CD4-positive, alpha-beta T cell treated with Interleukin-2 at 100 ng/mL for 4 hours (primary cell): ENCODE measurements around the gene POLG.

Experiments used
- DNase-seq: peaks from one replicate; pipeline ENCODE4 v3.0.0-alpha.2; 2020; ENCODE audit warnings: low spot score

POLG gene

GRCh38 chr15:89356634-89357298, 22.1 kb upstream of the POLG start:
- no peak for DNase-seq

GRCh38 chr15:89353991-89354390, 19.4 kb upstream of the POLG start:
- DNase-seq, result no peak

GRCh38 chr15:89352476-89352875, 17.9 kb upstream of the POLG start:
- DNase-seq, result no peak

- DNase-seq, result no peak
Measured at GRCh38 chr15:89349206-89349558, 14.6 kb upstream of the POLG start.

- DNase-seq, result no peak
Measured at GRCh38 chr15:89346516-89347231, 12.1 kb upstream of the POLG start.

- DNase-seq, result no peak
Measured at GRCh38 chr15:89345248-89345647, 10.6 kb upstream of the POLG start.

- no peak for DNase-seq
Measured at GRCh38 chr15:89342840-89343239, 8.2 kb upstream of the POLG start.

GRCh38 chr15:89341316-89342005, 6.8 kb upstream of the POLG start:
- no peak for DNase-seq

- DNase-seq, result no peak
Measured at GRCh38 chr15:89340573-89340972, 5.9 kb upstream of the POLG start.

- DNase-seq, result no peak
Measured at GRCh38 chr15:89338036-89338435, 3.4 kb upstream of the POLG start.

GRCh38 chr15:89335298-89336041, 846 bp upstream of the POLG start:
- DNase-seq, result no peak

GRCh38 chr15:89333959-89334509, 590 bp downstream of the POLG start:
- no peak for DNase-seq

- DNase-seq, result no peak
Measured at GRCh38 chr15:89333011-89333860, 1.4 kb downstream of the POLG start.

- peak; percentile 6 for DNase-seq
Measured at GRCh38 chr15:89332446-89332845, 2.2 kb downstream of the POLG start.

GRCh38 chr15:89330881-89331595, 3.6 kb downstream of the POLG start:
- DNase-seq, result no peak

- DNase-seq, result no peak
Measured at GRCh38 chr15:89330119-89330518, 4.5 kb downstream of the POLG start.

- peak; percentile 51 for DNase-seq
Measured at GRCh38 chr15:89329329-89330084, 5.1 kb downstream of the POLG start.

GRCh38 chr15:89328398-89329254, 6.0 kb downstream of the POLG start:
- no peak for DNase-seq

GRCh38 chr15:89327113-89327512, 7.5 kb downstream of the POLG start:
- no peak for DNase-seq
